Activated CD8-positive, alpha-beta T cell treated with anti-CD3 and anti-CD28 coated beads for 36 hours (primary cell): ENCODE data around the gene TBX21. TPM values are rescaled to one million over a fixed set of nuclear protein-coding genes. Genes with fewer than 3 reads are reported as not detected.

ENCODE experiments used
- ATAC-seq: fragments of 200-7000 bp; cut with Tn5 transposase; one replicate; pipeline ENCODE4 v1.10.0; 2021; ENCODE audit warnings: mild to moderate bottlenecking, moderate library complexity
- CTCF ChIA-PET: fragments of 350-600 bp; sonication (Branson Sonifier 250); formaldehyde crosslinking; loops from one replicate; lab custom pipeline; 2021; ENCODE audit warnings: antibody characterized with exemption; lab: Charles Lee
- POLR2A ChIA-PET: fragments of 350-600 bp; sonication (Branson Sonifier 250); formaldehyde crosslinking; loops from one replicate; lab custom pipeline; 2021; ENCODE audit warnings: antibody characterized with exemption; lab: Charles Lee
- DNase-seq: peaks from one replicate; pipeline ENCODE4 v3.0.0-alpha.2; 2020
- H3K27ac Mint-ChIP-seq: one replicate; pipeline ENCODE4 v1.8.0; 2021; ENCODE audit warnings: mild to moderate bottlenecking, mixed read lengths
- H3K27me3 Mint-ChIP-seq: one replicate; pipeline ENCODE4 v1.8.0; 2021; ENCODE audit warnings: mixed read lengths
- H3K36me3 Mint-ChIP-seq: one replicate; pipeline ENCODE4 v1.8.0; 2021; ENCODE audit warnings: low read depth, mixed read lengths
- H3K4me1 Mint-ChIP-seq: one replicate; pipeline ENCODE4 v1.8.0; 2021; ENCODE audit warnings: low read depth, mixed read lengths
- H3K4me3 Mint-ChIP-seq: one replicate; pipeline ENCODE4 v1.8.0; 2021; ENCODE audit warnings: mild to moderate bottlenecking, moderate library complexity, mixed read lengths
- H3K9me3 Mint-ChIP-seq: one replicate; pipeline ENCODE4 v1.8.0; 2021; ENCODE audit warnings: mixed read lengths
- CTCF ChIP-seq: fragments of 200-600 bp; IDR thresholded peaks from one replicate; pipeline ENCODE4 v1.8.0; 2022; ENCODE audit warnings: antibody characterized with exemption, mild to moderate bottlenecking
- intact Hi-C: fragments of 100-400 bp; cut with micrococcal nuclease; formaldehyde crosslinking; loops from one replicate; pipeline ENCODE4 v1.10.0; 2022
- total RNA-seq, 2 experiments: library from RNA; stranded (reverse); gene quantifications; one replicate each; pipeline ENCODE4 v1.2.3, GENCODE V29; 2021

Gene TBX21
- total RNA-seq, 2 experiments from 2014 or later = 53.0 to 56.9 TPM

GRCh38 chr17:47707884-47708283, 25.2 kb upstream of the TBX21 start:
- ChIA-PET POLR2A (interaction anchor here (0.6 to 18.8 kb wide), 3 partner anchors 8 to 263 kb away, joined by 3 to 493 read pairs (median 233); partner anchors contain the start of genes CDK5RAP3 and TBX21), CTCF (interaction anchor here (13.6 to 19.3 kb wide), 3 partner anchors 5 to 30 kb away, joined by 240 to 424 read pairs (median 240); partner anchors contain the start of gene TBX21)
- no peaks in the 10 kb centered on the region for H3K9me3 Mint-ChIP-seq
- peaks cover 81% of the 10 kb centered on the region for H3K4me1 Mint-ChIP-seq
- H3K27me3 Mint-ChIP-seq = no peaks in the 10 kb centered on the region
- no peak for TF ChIP-seq CTCF
- DNase-seq (no peak), ATAC-seq (no peak)
- H3K27ac Mint-ChIP-seq = no peak overlapping the region
- H3K36me3 Mint-ChIP-seq = peaks cover 29% of the 10 kb centered on the region
- no peak overlapping the region for H3K4me3 Mint-ChIP-seq
- intact Hi-C loops = loop anchor here (5.0 kb wide), 1 partner anchor 61 kb away; the partner anchor contains the start of gene KPNB1

GRCh38 chr17:47708312-47708863, 24.6 kb upstream of the TBX21 start:
- ATAC-seq (no peak), DNase-seq (no peak)
- peaks cover 77% of the 10 kb centered on the region for H3K4me1 Mint-ChIP-seq
- peaks cover 29% of the 10 kb centered on the region for H3K36me3 Mint-ChIP-seq
- no peaks in the 10 kb centered on the region for H3K27me3 Mint-ChIP-seq
- H3K27ac Mint-ChIP-seq = no peak overlapping the region
- ChIA-PET POLR2A (interaction anchor here (13.0 to 18.8 kb wide), 2 partner anchors 8 to 26 kb away, joined by 233 to 493 read pairs; partner anchors contain the start of gene TBX21), CTCF (interaction anchor here (13.6 to 19.3 kb wide), 3 partner anchors 5 to 29 kb away, joined by 240 to 424 read pairs (median 240); partner anchors contain the start of gene TBX21)
- no peak overlapping the region for H3K4me3 Mint-ChIP-seq
- intact Hi-C loops = loop anchor here (5.0 kb wide), 1 partner anchor 61 kb away; the partner anchor contains the start of gene KPNB1
- no peaks in the 10 kb centered on the region for H3K9me3 Mint-ChIP-seq
- no peak for TF ChIP-seq CTCF

- no peak overlapping the region for H3K27ac Mint-ChIP-seq
- peaks cover 74% of the 10 kb centered on the region for H3K4me1 Mint-ChIP-seq
- no peak overlapping the region for H3K4me3 Mint-ChIP-seq
- H3K9me3 Mint-ChIP-seq = no peaks in the 10 kb centered on the region
- CTCF ChIA-PET = interaction anchor here (13.6 to 19.3 kb wide), 3 partner anchors 4 to 29 kb away, joined by 240 to 424 read pairs (median 240); partner anchors contain the start of gene TBX21
- TF ChIP-seq CTCF = no peak
- H3K36me3 Mint-ChIP-seq = peaks cover 25% of the 10 kb centered on the region
- POLR2A ChIA-PET = interaction anchor here (2.0 to 18.8 kb wide), 4 partner anchors 7 to 25 kb away, joined by 10 to 493 read pairs (median 224); partner anchors contain the start of gene TBX21
- no peak for DNase-seq
- H3K27me3 Mint-ChIP-seq = no peaks in the 10 kb centered on the region
- intact Hi-C loops = loop anchor here (5.0 kb wide), 1 partner anchor 62 kb away; the partner anchor contains the start of gene KPNB1
- ATAC-seq = no peak
Observed at GRCh38 chr17:47708864-47709541, 24.0 kb upstream of the TBX21 start.

GRCh38 chr17:47709594-47709993, 23.4 kb upstream of the TBX21 start:
- POLR2A ChIA-PET = interaction anchor here (2.0 to 11.4 kb wide), 2 partner anchors 9 to 24 kb away, joined by 10 to 214 read pairs; partner anchors contain the start of gene TBX21
- intact Hi-C loops = loop anchor here (5.0 kb wide), 1 partner anchor 62 kb away; the partner anchor contains the start of gene KPNB1

More at GRCh38 chr17:47709594-47709993, 23.4 kb upstream of the TBX21 start:
- Mint-ChIP-seq H3K9me3 (no peaks in the 10 kb centered on the region), H3K36me3 (peaks cover 22% of the 10 kb centered on the region), H3K27ac (no peak overlapping the region), H3K27me3 (no peaks in the 10 kb centered on the region), H3K4me1 (peaks cover 74% of the 10 kb centered on the region), H3K4me3 (no peak overlapping the region)
- no peak for TF ChIP-seq CTCF
- CTCF ChIA-PET = interaction anchor here (13.6 to 19.3 kb wide), 3 partner anchors 4 to 28 kb away, joined by 240 to 424 read pairs (median 240); partner anchors contain the start of gene TBX21
- DNase-seq = no peak
- ATAC-seq = no peak
